ENCODE results near the gene MAPK10. TPM values are rescaled to one million over a fixed set of nuclear protein-coding genes. Genes with fewer than 3 reads are reported as not detected.

MAPK10 gene
- total and polyA plus RNA-seq, 2 of the 8 experiments (the other 6 are each of a cell fraction or from before 2014, with no cell fraction given), result 2.5 to 3.1 TPM

- Histone ChIP-seq H3K4ac (replicated peaks; ENCODE audit: insufficient read length, low read depth, low read length) (no peak overlapping the region), H3K23me2 (ENCODE audit: low read depth, low read length) (no peaks in the 10 kb centered on the region), H3K4me1 (replicated peaks in 1 of 4; ENCODE audit: control insufficient read depth in 3 of 4, insufficient read depth in 4 of 4, low read length in 3 of 4) (no peaks in the 10 kb centered on the region), H3K4me2 (ENCODE audit: insufficient read depth in 1 of 2, low read depth in 2 of 2, low read length in 2 of 2) (no peak overlapping the region), H2BK120ac (replicated peaks; ENCODE audit: low read depth, low read length) (no peak overlapping the region), H2BK12ac (ENCODE audit: low read depth, low read length) (no peak overlapping the region), H3K79me1 (ENCODE audit: low read depth, low read length) (no peaks in the 10 kb centered on the region), H2AFZ (ENCODE audit: low read length) (no peak overlapping the region), H3K56ac (replicated peaks; ENCODE audit: insufficient read length, low read depth, low read length) (no peak overlapping the region), H4K91ac (replicated peaks; ENCODE audit: insufficient read length, low read length) (no peak overlapping the region), H3K27me3 (replicated peaks in 1 of 4; ENCODE audit: control insufficient read depth in 3 of 4, extremely low read depth in 1 of 4, insufficient read depth in 3 of 4, low read length in 3 of 4) (no peaks in the 10 kb centered on the region), H3K9ac (replicated peaks in 1 of 4; ENCODE audit: extremely low read depth in 1 of 4, low read depth in 3 of 4, low read length in 3 of 4) (no peak overlapping the region), H3K18ac (ENCODE audit: extremely low read depth, low read length) (no peak overlapping the region), H3K27ac (ENCODE audit: low read depth, low read length) (no peak overlapping the region), H4K5ac (ENCODE audit: insufficient read length, low read depth, low read length) (no peak overlapping the region), H3K14ac (ENCODE audit: insufficient read length) (no peak overlapping the region), H2BK20ac (ENCODE audit: low read length) (no peak overlapping the region), H3K36me3 (ENCODE audit: control insufficient read depth in 2 of 4, insufficient read depth in 4 of 4, low read length in 3 of 4) (no peaks in the 10 kb centered on the region), H3K23ac (ENCODE audit: insufficient read length) (no peak overlapping the region), H2AK5ac (ENCODE audit: low read depth, low read length) (no peak overlapping the region), H2BK5ac (ENCODE audit: low read depth, low read length) (no peak overlapping the region), H2BK15ac (ENCODE audit: low read length) (no peak overlapping the region), H3K9me3 (ENCODE audit: insufficient read depth in 2 of 2, low read depth in 1 of 2, low read length in 1 of 2) (no peaks in the 10 kb centered on the region), H4K20me1 (replicated peaks in 1 of 2; ENCODE audit: control insufficient read depth in 1 of 2, insufficient read depth in 2 of 2, low read length in 2 of 2) (no peaks in the 10 kb centered on the region), H3K79me2 (ENCODE audit: control insufficient read depth in 1 of 2, insufficient read depth in 2 of 2, low read length in 2 of 2) (no peaks in the 10 kb centered on the region), H4K8ac (ENCODE audit: extremely low read depth, insufficient read depth, low read length) (no peak overlapping the region), H3K4me3 (ENCODE audit: extremely low read depth in 1 of 4, insufficient read depth in 2 of 4, low read depth in 3 of 4, low read length in 4 of 4) (no peak overlapping the region)
- FAIRE-seq (no peak), DNase-seq (ENCODE audit: low read depth in 1 of 2, low spot score in 2 of 2) (no peak)
- CTCF ChIA-PET (ENCODE audit: partially characterized antibody), result no interaction called here
- TF ChIP-seq BACH1 (IDR thresholded peaks at IDR 0.05; ENCODE audit: low read length), result no peak
- no peak for TF ChIP-seq RFX5 (IDR thresholded peaks at IDR 0.05; ENCODE audit: borderline replicate concordance, low read depth, low read length)
- no peak for TF ChIP-seq RNF2 (IDR thresholded peaks at IDR 0.05; ENCODE audit: borderline replicate concordance, low read depth, low read length, missing control alignments, poor library complexity, severe bottlenecking)
- TF ChIP-seq BRCA1 (IDR thresholded peaks at IDR 0.05; ENCODE audit: low read depth, low read length), result no peak
- TF ChIP-seq ASH2L (IDR thresholded peaks at IDR 0.05; ENCODE audit: low read length), result no peak
- no peak for TF ChIP-seq HDAC6 (IDR thresholded peaks at IDR 0.05; ENCODE audit: low read depth, low read length)
- POLR2A ChIA-PET (ENCODE audit: partially characterized antibody), result no interaction called here
- 87% methylated on average over 2 of the region's 2 CpGs; no CpG with 5 or more reads in 1 of the 2 experiments for WGBS, 2 experiments (ENCODE audit: extremely low coverage in 1 of 2, insufficient coverage in 1 of 2, insufficient read length in 1 of 2, insufficient replicate concordance in 2 of 2, low coverage in 1 of 2, low lambda C conversion rate in 2 of 2, missing lambda C conversion rate in 1 of 2)
Measured at GRCh38 chr4:86001591-86001990, 358.3 kb downstream of the MAPK10 start.
